ENCODE data around the gene FMO3. TPM values are rescaled to one million over a fixed set of nuclear protein-coding genes. Genes with fewer than 3 reads are reported as not detected.

The FMO3 gene
- total RNA-seq, 2 donors from 2014 or later = 0.19 to 0.42 TPM

DNA sequence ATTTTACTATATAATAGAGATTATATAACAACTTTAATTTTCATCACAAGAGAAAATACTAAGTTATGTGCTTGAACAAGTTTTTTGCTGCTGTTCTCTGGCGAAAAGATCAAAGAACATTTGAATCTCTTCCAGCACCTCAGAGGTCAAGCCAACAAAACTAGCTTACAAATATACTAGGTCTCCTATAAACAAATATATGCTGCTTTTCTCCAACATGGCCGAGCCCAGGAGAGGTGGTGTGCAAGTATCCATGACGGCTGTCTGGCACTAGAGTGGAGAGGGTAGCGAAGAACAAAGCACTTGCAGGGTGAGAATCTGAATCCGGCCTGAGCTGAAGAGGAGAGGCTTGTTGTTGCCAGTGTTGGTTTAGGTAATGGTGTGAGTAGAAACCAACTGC lies 7.5 kb upstream of the FMO3 start:
- DNase-seq = no peak
- Histone ChIP-seq H3K27me3 (no peaks in the 10 kb centered on the region), H3K9ac (ENCODE audit: low read depth in 2 of 2, low read length in 2 of 2) (no peak overlapping the region), H3K4me1 (no peaks in the 10 kb centered on the region), H3K36me3 (no peaks in the 10 kb centered on the region), H3K27ac (no peak overlapping the region), H3K9me3 (no peaks in the 10 kb centered on the region), H3K4me3 (no peak overlapping the region)
- TF ChIP-seq, protein P1, sequence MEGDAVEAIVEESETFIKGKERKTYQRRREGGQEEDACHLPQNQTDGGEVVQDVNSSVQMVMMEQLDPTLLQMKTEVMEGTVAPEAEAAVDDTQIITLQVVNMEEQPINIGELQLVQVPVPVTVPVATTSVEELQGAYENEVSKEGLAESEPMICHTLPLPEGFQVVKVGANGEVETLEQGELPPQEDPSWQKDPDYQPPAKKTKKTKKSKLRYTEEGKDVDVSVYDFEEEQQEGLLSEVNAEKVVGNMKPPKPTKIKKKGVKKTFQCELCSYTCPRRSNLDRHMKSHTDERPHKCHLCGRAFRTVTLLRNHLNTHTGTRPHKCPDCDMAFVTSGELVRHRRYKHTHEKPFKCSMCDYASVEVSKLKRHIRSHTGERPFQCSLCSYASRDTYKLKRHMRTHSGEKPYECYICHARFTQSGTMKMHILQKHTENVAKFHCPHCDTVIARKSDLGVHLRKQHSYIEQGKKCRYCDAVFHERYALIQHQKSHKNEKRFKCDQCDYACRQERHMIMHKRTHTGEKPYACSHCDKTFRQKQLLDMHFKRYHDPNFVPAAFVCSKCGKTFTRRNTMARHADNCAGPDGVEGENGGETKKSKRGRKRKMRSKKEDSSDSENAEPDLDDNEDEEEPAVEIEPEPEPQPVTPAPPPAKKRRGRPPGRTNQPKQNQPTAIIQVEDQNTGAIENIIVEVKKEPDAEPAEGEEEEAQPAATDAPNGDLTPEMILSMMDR (IDR thresholded peaks at IDR 0.05) = no peak
- intact Hi-C loops (cut with DNase I) = loop anchor here (5.0 to 10.0 kb wide), 2 partner anchors 144 to 232 kb away; partner anchors contain the start of gene FMO4

DNA sequence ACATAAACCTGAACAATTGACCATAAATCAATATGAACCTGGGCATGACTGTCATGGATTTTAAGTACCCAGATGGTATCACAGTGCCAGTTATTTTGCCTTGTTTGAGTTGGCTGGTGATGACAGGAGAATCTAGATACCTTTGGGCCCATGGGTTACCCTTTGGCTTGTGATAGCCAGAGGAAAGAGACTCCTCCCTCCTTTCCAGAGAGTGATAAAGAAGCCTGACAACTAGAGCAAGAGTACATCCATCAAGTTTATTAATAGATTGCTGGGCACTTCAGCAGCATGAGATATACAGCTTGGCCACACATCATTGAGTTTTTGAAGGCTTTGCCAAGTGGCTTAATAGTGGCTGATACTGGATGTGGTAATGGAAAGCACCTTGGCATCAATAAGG lies 6.6 kb upstream of the FMO3 start:
- no peaks in the 10 kb centered on the region for H3K27me3 ChIP-seq
- no peak overlapping the region for H3K27ac ChIP-seq
- intact Hi-C loops (cut with DNase I) = loop anchor here (5.0 to 10.0 kb wide), 2 partner anchors 143 to 231 kb away; partner anchors contain the start of gene FMO4
- no peaks in the 10 kb centered on the region for H3K4me1 ChIP-seq
- no peak for DNase-seq
- no peak overlapping the region for H3K9ac ChIP-seq (ENCODE audit: low read depth in 2 of 2, low read length in 2 of 2)
- no peaks in the 10 kb centered on the region for H3K36me3 ChIP-seq
- no peaks in the 10 kb centered on the region for H3K9me3 ChIP-seq
- TF ChIP-seq, protein P1 (IDR thresholded peaks at IDR 0.05) = no peak
- H3K4me3 ChIP-seq = no peak overlapping the region

DNA sequence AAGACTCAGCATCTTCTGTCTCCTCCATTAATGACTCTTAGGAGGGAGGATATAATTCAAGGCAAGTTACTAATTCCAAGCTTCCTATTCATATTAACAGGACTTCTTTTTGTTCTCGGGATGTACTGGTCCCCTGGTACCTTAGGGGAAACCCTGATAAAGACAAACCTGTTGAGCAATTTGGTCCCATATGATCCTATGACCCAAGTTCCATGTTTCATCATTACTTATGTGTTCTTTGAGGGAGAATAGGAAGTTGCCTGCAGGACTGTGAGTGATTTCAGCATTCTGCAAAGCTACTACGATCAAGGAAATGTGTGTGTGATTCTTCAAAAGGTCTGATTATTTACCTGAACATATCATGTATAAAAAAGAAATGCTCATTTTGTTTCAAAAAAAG lies 5.8 kb upstream of the FMO3 start:
- no peak overlapping the region for H3K27ac ChIP-seq
- H3K36me3 ChIP-seq = no peaks in the 10 kb centered on the region
- H3K9ac ChIP-seq (ENCODE audit: low read depth in 2 of 2, low read length in 2 of 2) = no peak overlapping the region
- intact Hi-C loops (cut with DNase I) = loop anchor here (5.0 to 10.0 kb wide), 2 partner anchors 142 to 230 kb away; partner anchors contain the start of gene FMO4
- H3K4me3 ChIP-seq = no peak overlapping the region
- no peaks in the 10 kb centered on the region for H3K9me3 ChIP-seq
- H3K27me3 ChIP-seq = no peaks in the 10 kb centered on the region
- H3K4me1 ChIP-seq = no peaks in the 10 kb centered on the region
- DNase-seq = no peak
- TF ChIP-seq, protein P1 (IDR thresholded peaks at IDR 0.05) = no peak

DNA sequence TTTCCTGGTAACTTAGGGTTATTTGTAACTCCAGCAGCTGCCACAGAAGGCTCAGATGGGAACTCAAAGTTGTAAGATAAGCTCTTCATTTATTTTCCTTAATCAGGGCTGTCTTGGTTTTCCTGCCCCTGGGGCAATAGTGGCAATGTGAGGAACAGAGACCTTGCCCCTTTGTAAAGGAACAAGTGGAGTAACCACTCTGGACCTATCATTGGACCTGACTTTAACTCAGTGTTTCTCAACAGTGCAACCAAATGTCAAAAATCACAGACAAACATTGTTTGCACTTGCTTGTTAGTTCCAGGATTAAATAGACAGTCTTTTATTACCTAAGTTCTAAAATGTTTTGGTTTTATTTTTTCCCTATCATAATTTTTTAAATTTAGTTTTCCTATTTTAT lies 2.8 kb upstream of the FMO3 start:
- H3K9ac ChIP-seq (ENCODE audit: low read depth in 2 of 2, low read length in 2 of 2) = no peak overlapping the region
- TF ChIP-seq, protein P1 (IDR thresholded peaks at IDR 0.05) = no peak
- intact Hi-C loops (cut with DNase I) = loop anchor here (10.0 kb wide), 1 partner anchor 227 kb away; the partner anchor contains the start of gene FMO4

DNA sequence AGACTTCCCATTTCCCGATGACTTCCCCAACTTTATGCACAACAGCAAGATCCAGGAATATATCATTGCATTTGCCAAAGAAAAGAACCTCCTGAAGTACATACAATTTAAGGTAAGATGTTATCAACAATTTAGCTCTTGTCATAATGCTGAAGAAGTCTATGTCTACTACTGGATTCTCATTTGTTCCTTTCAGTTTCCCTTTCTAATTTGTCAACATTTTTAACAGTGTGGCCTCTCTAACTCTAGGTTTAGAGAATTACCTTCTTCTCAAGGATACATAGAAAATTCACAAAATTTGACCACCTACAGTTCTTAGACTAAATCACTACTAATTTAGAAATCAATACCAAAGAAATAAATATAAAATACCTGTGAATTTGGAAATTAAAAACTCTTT lies 13.2 kb downstream of the FMO3 start:
- TF ChIP-seq, protein P1 (IDR thresholded peaks at IDR 0.05) = no peak
- Histone ChIP-seq H3K9me3 (no peaks in the 10 kb centered on the region), H3K27ac (no peak overlapping the region), H3K27me3 (no peaks in the 10 kb centered on the region), H3K9ac (ENCODE audit: low read depth in 2 of 2, low read length in 2 of 2) (no peak overlapping the region), H3K36me3 (no peaks in the 10 kb centered on the region), H3K4me3 (no peak overlapping the region), H3K4me1 (no peaks in the 10 kb centered on the region)
- no peak for DNase-seq
- intact Hi-C loops (cut with DNase I) = no loop called here

More for the DNA sequence above, 2.8 kb upstream of the FMO3 start:
- Histone ChIP-seq H3K27ac (no peak overlapping the region), H3K4me3 (no peak overlapping the region), H3K36me3 (no peaks in the 10 kb centered on the region), H3K4me1 (no peaks in the 10 kb centered on the region), H3K9me3 (no peaks in the 10 kb centered on the region), H3K27me3 (no peaks in the 10 kb centered on the region)
- no peak for DNase-seq
